GM10266 (cell line): ENCODE measurements around the gene AUTS2.

Source experiments
- DNase-seq: peaks from one replicate; pipeline ENCODE4 v3.0.0; 2012; ENCODE audit errors: extremely low spot score
- CTCF ChIP-seq: IDR thresholded peaks from 2 replicates; pipeline ENCODE4 v1.5.1; 2012; ENCODE audit warnings: mild to moderate bottlenecking, low read depth; ENCODE audit not compliant: control insufficient read depth, insufficient read depth; ENCODE audit errors: missing control alignments

Gene AUTS2

GRCh38 chr7:69677054-69677852 is 79.0 kb downstream of the AUTS2 start:
- TF ChIP-seq CTCF = peak; percentile 42
- DNase-seq = no peak

- no peak for TF ChIP-seq CTCF
- DNase-seq = no peak
These were observed 79.7 kb downstream of the AUTS2 start for GRCh38 chr7:69677881-69678493.

GRCh38 chr7:69678494-69679187 is 80.4 kb downstream of the AUTS2 start:
- DNase-seq = no peak
- no peak for TF ChIP-seq CTCF

- no peak for TF ChIP-seq CTCF
- DNase-seq = no peak
These were observed 82.9 kb downstream of the AUTS2 start for GRCh38 chr7:69681181-69681580.

GRCh38 chr7:69682518-69682917 is 84.2 kb downstream of the AUTS2 start:
- TF ChIP-seq CTCF = no peak
- no peak for DNase-seq

- TF ChIP-seq CTCF = no peak
- DNase-seq = no peak
These were observed 84.7 kb downstream of the AUTS2 start for GRCh38 chr7:69683002-69683401.
